Measurements from ENCODE around the gene TUBA1A. TPM values are rescaled to one million over a fixed set of nuclear protein-coding genes. Genes with fewer than 3 reads are reported as not detected.

TUBA1A gene
- 1,515 and 1,616 TPM in 2 replicates for total RNA-seq

GRCh38 chr12:49188916-49189367, at the start of gene TUBA1A:
TSS of gene TUBA1A (minus strand) at chr12:49189080. CDS start at chr12:49188979, 101 bp downstream.

Other genes starting within 250 kb of the TUBA1A start
- 37.1 and 45.2 TPM in 2 replicates for gene ARF3, start 231.6 kb downstream of the TUBA1A start, total RNA-seq
- 0.83 TPM in 1 of 2 replicates, not detected in the other for gene WNT10B, start 217.3 kb downstream of the TUBA1A start, total RNA-seq
- not detected in 2 replicates for gene WNT1, start 210.8 kb downstream of the TUBA1A start, total RNA-seq
- 0.15 and 0.17 TPM in 2 replicates for gene DDN, start 189.7 kb downstream of the TUBA1A start, total RNA-seq
- gene PRKAG1, start 170.3 kb downstream of the TUBA1A start, total RNA-seq, result 87.3 and 92.3 TPM in 2 replicates
- 35.7 and 51.5 TPM in 2 replicates for gene KMT2D, start 128.3 kb downstream of the TUBA1A start, total RNA-seq
- gene RHEBL1, start 119.1 kb downstream of the TUBA1A start, total RNA-seq, result 0.15 TPM in 1 of 2 replicates, not detected in the other
- under 0.01 and 0.17 TPM in 2 replicates for gene DHH, start 94.3 kb downstream of the TUBA1A start, total RNA-seq
- gene LMBR1L, start 78.2 kb downstream of the TUBA1A start, total RNA-seq, result 53.2 and 88.0 TPM in 2 replicates
- gene TUBA1B, start 57.7 kb downstream of the TUBA1A start, total RNA-seq, result 1,870 and 4,279 TPM in 2 replicates
- 476 and 565 TPM in 2 replicates for gene TUBA1C, start 76.0 kb upstream of the TUBA1A start, total RNA-seq
- 0.66 and 2.6 TPM in 2 replicates for gene PRPH, start 106.1 kb upstream of the TUBA1A start, total RNA-seq
- 0.99 and 11.9 TPM in 2 replicates for gene TROAP, start 134.2 kb upstream of the TUBA1A start, total RNA-seq
- gene C1QL4, start 148.1 kb upstream of the TUBA1A start, total RNA-seq, result 0.17 and 0.29 TPM in 2 replicates
- gene DNAJC22, start 157.8 kb upstream of the TUBA1A start, total RNA-seq, result 1.8 and 3.3 TPM in 2 replicates
- 26.3 and 28.7 TPM in 2 replicates for gene SPATS2, start 178.4 kb upstream of the TUBA1A start, total RNA-seq